ENCODE measurements around the gene OR10AD1.
A peak's percentile ranks its signal among the peaks of the same experiment; 100 is the strongest.

The OR10AD1 gene

GRCh38 chr12:48169011-48169410, 34.1 kb downstream of the OR10AD1 start:
- no peak for TF ChIP-seq CTCF (conservative IDR thresholded peaks at IDR 0.05)
- no peak overlapping the region for H3K27ac ChIP-seq

GRCh38 chr12:48165089-48165981, 37.8 kb downstream of the OR10AD1 start:
- TF ChIP-seq CTCF (conservative IDR thresholded peaks at IDR 0.05) = peak; percentile 97
- H3K27ac ChIP-seq = no peak overlapping the region

GRCh38 chr12:48164451-48164850, 38.6 kb downstream of the OR10AD1 start:
- TF ChIP-seq CTCF (conservative IDR thresholded peaks at IDR 0.05) = no peak
- H3K27ac ChIP-seq = no peak overlapping the region

GRCh38 chr12:48163150-48163747, 39.8 kb downstream of the OR10AD1 start:
- TF ChIP-seq CTCF (conservative IDR thresholded peaks at IDR 0.05) = no peak
- H3K27ac ChIP-seq = no peak overlapping the region

GRCh38 chr12:48160807-48161206, 42.3 kb downstream of the OR10AD1 start:
- H3K27ac ChIP-seq = no peak overlapping the region
- TF ChIP-seq CTCF (conservative IDR thresholded peaks at IDR 0.05) = no peak

- no peak for TF ChIP-seq CTCF (conservative IDR thresholded peaks at IDR 0.05)
- no peak overlapping the region for H3K27ac ChIP-seq
Observed at GRCh38 chr12:48160046-48160445, 43.0 kb downstream of the OR10AD1 start.

- peak overlapping the region; percentile 89 for H3K27ac ChIP-seq
- no peak for TF ChIP-seq CTCF (conservative IDR thresholded peaks at IDR 0.05)
Observed at GRCh38 chr12:48157889-48158370, 45.2 kb downstream of the OR10AD1 start.

Measured in VCaP (cell line).